ENCODE measurements around the gene PP2D1. TPM values are rescaled to one million over a fixed set of nuclear protein-coding genes. Genes with fewer than 3 reads are reported as not detected.

The PP2D1 gene
- total RNA-seq, 1 experiment from 2014 or later: not detected

DNA sequence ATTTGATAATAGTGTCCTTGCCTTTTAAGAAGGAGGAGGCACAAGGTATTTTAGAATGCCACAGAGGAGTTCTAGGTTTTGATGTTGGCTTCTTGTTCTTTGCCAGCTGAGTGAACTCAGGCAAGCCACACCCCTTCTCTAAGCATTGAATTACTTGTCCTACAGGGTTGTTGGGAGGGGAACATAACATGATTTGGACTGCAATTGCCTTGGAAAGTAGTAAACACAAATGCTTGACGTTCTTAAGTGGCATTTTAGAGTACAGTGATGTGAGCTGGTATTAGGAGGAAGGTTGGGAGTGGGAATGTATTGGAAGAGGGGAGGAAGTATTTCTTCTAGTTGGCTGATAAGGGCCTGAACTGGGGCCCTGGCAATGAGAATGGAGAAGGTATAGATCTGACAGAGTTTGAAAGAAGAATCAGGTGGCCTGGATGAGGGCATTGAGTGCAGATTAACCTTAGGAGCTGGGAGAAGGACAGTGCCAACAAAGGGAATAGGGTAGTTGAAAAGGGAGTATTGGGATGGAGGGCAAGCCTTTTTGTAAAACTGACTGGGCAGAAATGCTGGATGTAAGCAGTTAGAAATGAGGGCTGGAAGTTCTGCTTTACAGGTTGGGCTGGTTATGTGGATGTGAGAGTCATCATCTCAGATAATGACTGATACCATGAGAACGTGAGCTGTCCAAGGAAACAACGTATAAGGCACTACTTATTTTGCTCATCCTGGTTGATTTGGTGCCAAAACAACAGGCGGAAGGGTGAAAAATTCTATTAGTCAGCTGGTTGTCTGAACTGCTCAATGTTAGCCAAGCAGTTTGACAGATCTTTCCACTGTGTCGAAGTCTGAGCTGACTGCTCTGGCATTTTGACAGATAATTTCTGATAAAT lies 44.9 kb upstream of the PP2D1 start (continued):
- TF ChIP-seq, protein P1, sequence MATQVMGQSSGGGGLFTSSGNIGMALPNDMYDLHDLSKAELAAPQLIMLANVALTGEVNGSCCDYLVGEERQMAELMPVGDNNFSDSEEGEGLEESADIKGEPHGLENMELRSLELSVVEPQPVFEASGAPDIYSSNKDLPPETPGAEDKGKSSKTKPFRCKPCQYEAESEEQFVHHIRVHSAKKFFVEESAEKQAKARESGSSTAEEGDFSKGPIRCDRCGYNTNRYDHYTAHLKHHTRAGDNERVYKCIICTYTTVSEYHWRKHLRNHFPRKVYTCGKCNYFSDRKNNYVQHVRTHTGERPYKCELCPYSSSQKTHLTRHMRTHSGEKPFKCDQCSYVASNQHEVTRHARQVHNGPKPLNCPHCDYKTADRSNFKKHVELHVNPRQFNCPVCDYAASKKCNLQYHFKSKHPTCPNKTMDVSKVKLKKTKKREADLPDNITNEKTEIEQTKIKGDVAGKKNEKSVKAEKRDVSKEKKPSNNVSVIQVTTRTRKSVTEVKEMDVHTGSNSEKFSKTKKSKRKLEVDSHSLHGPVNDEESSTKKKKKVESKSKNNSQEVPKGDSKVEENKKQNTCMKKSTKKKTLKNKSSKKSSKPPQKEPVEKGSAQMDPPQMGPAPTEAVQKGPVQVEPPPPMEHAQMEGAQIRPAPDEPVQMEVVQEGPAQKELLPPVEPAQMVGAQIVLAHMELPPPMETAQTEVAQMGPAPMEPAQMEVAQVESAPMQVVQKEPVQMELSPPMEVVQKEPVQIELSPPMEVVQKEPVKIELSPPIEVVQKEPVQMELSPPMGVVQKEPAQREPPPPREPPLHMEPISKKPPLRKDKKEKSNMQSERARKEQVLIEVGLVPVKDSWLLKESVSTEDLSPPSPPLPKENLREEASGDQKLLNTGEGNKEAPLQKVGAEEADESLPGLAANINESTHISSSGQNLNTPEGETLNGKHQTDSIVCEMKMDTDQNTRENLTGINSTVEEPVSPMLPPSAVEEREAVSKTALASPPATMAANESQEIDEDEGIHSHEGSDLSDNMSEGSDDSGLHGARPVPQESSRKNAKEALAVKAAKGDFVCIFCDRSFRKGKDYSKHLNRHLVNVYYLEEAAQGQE (IDR thresholded peaks at IDR 0.05; ENCODE audit: low read depth): no peak
- TF ChIP-seq CBX3 (IDR thresholded peaks at IDR 0.05; ENCODE audit: low read depth) (no peak), SRF (IDR thresholded peaks at IDR 0.05; ENCODE audit: low read depth) (no peak), SP1 (IDR thresholded peaks at IDR 0.05; ENCODE audit: low read depth) (no peak), POLR2AphosphoS5 (IDR thresholded peaks at IDR 0.05; ENCODE audit: low read depth, low read length) (no peak)
- TF ChIP-seq, protein P2, sequence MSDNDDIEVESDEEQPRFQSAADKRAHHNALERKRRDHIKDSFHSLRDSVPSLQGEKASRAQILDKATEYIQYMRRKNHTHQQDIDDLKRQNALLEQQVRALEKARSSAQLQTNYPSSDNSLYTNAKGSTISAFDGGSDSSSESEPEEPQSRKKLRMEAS (IDR thresholded peaks at IDR 0.05): no peak

DNA sequence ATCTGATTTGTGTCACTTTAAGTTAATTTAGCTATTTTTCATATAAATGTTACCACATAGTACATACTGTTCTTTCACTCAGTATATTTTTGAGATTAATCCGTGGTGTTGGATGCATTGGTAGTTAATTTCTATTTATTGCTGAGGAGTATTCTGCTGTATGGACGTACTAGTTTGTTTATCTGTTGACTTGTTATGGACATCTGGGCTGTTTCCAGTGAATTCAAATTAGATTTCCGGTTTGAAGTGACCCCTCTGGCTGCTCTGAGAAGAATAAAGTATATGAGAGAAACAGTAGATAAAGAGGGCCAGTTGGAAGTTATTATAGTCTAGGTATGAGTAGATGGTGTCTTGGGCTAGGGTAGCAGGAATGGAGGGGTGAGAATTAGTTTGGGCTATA lies 43.8 kb upstream of the PP2D1 start:
- H3K9me3 ChIP-seq (ENCODE audit: control insufficient read depth in 1 of 2, insufficient read depth in 1 of 2, low read depth in 1 of 2, low read length in 2 of 2): no peaks in the 10 kb centered on the region
- no peak for DNase-seq (ENCODE audit: low read depth, low spot score)
- peaks cover 15 to 20% of the 10 kb centered on the region in 2 experiments for H3K4me1 ChIP-seq (ENCODE audit: control insufficient read depth in 1 of 2, insufficient read depth in 2 of 2, low read length in 2 of 2)
- no peak overlapping the region for H3K9ac ChIP-seq (ENCODE audit: low read length)
- no peaks in the 10 kb centered on the region for H3K36me3 ChIP-seq (ENCODE audit: control insufficient read depth in 1 of 2, insufficient read depth in 2 of 2, low read length in 2 of 2)
- TF ChIP-seq CBX3 (IDR thresholded peaks at IDR 0.05; ENCODE audit: low read depth) (no peak), EZH2phosphoT487 (IDR thresholded peaks at IDR 0.05; ENCODE audit: borderline replicate concordance) (no peak), SRF (IDR thresholded peaks at IDR 0.05; ENCODE audit: low read depth) (no peak)
- TF ChIP-seq, protein P1 (IDR thresholded peaks at IDR 0.05; ENCODE audit: low read depth): no peak
- TF ChIP-seq, protein P3, sequence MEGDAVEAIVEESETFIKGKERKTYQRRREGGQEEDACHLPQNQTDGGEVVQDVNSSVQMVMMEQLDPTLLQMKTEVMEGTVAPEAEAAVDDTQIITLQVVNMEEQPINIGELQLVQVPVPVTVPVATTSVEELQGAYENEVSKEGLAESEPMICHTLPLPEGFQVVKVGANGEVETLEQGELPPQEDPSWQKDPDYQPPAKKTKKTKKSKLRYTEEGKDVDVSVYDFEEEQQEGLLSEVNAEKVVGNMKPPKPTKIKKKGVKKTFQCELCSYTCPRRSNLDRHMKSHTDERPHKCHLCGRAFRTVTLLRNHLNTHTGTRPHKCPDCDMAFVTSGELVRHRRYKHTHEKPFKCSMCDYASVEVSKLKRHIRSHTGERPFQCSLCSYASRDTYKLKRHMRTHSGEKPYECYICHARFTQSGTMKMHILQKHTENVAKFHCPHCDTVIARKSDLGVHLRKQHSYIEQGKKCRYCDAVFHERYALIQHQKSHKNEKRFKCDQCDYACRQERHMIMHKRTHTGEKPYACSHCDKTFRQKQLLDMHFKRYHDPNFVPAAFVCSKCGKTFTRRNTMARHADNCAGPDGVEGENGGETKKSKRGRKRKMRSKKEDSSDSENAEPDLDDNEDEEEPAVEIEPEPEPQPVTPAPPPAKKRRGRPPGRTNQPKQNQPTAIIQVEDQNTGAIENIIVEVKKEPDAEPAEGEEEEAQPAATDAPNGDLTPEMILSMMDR (IDR thresholded peaks at IDR 0.05 in 2 of 3, conservative IDR thresholded peaks at IDR 0.05 in 1 of 3; ENCODE audit: borderline replicate concordance in 1 of 3, insufficient read depth in 1 of 3, low read depth in 2 of 3, low read length in 2 of 3): no peak
- no TSS peak for BruUV-seq (replicated peaks)
- ChIA-PET CTCF (no interaction called here), POLR2A (no interaction called here), RAD21 (ENCODE audit: low non-redundant PET in 1 of 2, low total read pairs in 2 of 2, uncharacterized antibody in 2 of 2, unreplicated experiment in 2 of 2) (no interaction called here)
- H2AFZ ChIP-seq (ENCODE audit: low read depth, low read length, poor library complexity, severe bottlenecking): no peak overlapping the region
- H3K4me3 ChIP-seq (replicated peaks in 1 of 2; ENCODE audit: low read depth in 1 of 2, low read length in 2 of 2): no peak overlapping the region
- H3K79me2 ChIP-seq (ENCODE audit: insufficient read depth, low read length): no peaks in the 10 kb centered on the region
- ATAC-seq: no peak
- H3K27me3 ChIP-seq (ENCODE audit: insufficient read depth, low read length): no peaks in the 10 kb centered on the region
- no peak overlapping the region for H3K27ac ChIP-seq (ENCODE audit: low read depth, low read length)
- intact Hi-C loops (cut with micrococcal nuclease): loop anchor here (2.0 kb wide), 1 partner anchor 15 kb away; the partner anchor contains the start of gene KAT2B
- H4K20me1 ChIP-seq (ENCODE audit: insufficient read depth): no peaks in the 10 kb centered on the region
- H3K9me2 ChIP-seq (ENCODE audit: insufficient read depth): no peaks in the 10 kb centered on the region
- H3K4me2 ChIP-seq (ENCODE audit: low read length): no peak overlapping the region
